Measurements from ENCODE around the gene MRGPRG.

- TF ChIP-seq, protein P1, sequence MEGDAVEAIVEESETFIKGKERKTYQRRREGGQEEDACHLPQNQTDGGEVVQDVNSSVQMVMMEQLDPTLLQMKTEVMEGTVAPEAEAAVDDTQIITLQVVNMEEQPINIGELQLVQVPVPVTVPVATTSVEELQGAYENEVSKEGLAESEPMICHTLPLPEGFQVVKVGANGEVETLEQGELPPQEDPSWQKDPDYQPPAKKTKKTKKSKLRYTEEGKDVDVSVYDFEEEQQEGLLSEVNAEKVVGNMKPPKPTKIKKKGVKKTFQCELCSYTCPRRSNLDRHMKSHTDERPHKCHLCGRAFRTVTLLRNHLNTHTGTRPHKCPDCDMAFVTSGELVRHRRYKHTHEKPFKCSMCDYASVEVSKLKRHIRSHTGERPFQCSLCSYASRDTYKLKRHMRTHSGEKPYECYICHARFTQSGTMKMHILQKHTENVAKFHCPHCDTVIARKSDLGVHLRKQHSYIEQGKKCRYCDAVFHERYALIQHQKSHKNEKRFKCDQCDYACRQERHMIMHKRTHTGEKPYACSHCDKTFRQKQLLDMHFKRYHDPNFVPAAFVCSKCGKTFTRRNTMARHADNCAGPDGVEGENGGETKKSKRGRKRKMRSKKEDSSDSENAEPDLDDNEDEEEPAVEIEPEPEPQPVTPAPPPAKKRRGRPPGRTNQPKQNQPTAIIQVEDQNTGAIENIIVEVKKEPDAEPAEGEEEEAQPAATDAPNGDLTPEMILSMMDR (IDR thresholded peaks at IDR 0.05) = no peak
- TF ChIP-seq POLR2A (IDR thresholded peaks at IDR 0.05) = no peak
These were observed 5.9 kb upstream of the MRGPRG start for GRCh38 chr11:3224401-3225057.

Measured in heart left ventricle (tissue), 13 donors.